Epithelial cell of esophagus (primary cell): ENCODE measurements around the gene HSPA1L.
"Not testable (repeated sequence)": the region's sequence is repeated elsewhere in the genome, so short reads cannot be mapped to it uniquely, and the experiment has no call there.

Experiments used
- DNase-seq: peaks from one replicate; pipeline ENCODE4 v3.0.0; 2010; ENCODE audit warnings: low read depth
- H3K4me3 ChIP-seq: 2 replicates; pipeline ENCODE4 v1.5.1; 2011; ENCODE audit warnings: mild to moderate bottlenecking, low read length, control low read depth
- CTCF ChIP-seq: IDR thresholded peaks from 2 replicates; pipeline ENCODE4 v1.5.1; 2011; ENCODE audit warnings: low read depth, mild to moderate bottlenecking, low read length, control low read depth, inconsistent platforms; ENCODE audit not compliant: insufficient read depth; ENCODE audit errors: missing control alignments

HSPA1L gene

DNA sequence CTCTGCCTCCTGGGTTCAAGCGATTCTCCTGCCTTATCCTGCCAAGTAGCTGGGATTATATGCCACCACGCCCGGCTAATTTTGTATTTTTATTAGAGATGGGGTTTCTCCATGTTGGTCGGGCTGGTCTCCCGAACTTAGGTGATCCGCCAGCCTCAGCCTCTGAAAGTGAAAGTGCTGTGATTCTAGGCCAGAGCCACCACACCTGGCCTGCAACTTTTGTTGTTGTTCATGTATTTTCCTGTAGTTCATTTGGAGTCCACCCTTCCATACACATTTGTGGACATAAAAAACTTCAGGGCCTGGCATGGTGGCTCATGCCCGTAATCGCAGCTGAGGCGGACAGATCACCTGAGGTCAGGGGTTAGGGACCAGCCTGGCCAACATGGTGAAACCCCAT, 27.0 kb upstream of the HSPA1L start:
- no peak for TF ChIP-seq CTCF
- no peak overlapping the region for H3K4me3 ChIP-seq
- DNase-seq: no peak

DNA sequence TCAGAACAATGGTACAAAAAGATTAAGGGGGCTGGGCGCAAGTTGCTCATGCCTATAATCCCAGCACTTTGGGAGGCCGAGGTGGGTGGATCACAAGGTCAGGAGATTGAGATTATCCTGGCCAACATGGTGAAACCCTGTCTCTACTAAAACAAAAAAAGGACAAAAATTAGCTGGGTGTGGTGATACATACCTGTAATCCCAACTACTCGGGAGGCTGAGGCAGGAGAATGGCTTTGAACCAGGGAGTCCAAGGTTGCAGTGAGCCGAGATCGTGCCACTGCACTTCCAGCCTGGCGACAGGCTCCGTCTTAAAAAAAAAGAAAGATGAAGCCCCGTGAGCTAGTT, 24.7 kb upstream of the HSPA1L start:
- H3K4me3 ChIP-seq, DNase-seq: not testable (repeated sequence)

DNA sequence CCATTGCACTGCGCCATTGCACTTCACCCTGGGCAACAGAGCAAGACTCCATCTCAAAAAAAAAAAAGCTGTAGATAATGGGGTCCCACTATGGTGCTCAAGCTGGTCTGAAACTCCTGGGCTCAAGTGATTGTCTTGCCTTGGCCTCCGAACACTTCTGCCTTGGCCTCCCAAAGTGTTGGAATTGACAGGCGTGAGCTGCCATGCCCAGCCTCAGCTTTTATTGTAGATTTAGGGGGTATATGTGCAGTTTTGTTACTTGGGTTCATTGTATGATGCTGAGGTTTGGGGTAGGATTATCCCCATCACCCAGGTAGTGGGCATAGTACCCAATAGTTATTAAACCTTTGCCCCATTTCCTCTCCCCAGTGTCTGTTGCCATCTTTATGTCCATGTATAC, 23.9 kb upstream of the HSPA1L start:
- DNase-seq: no peak
- no peak overlapping the region for H3K4me3 ChIP-seq
- TF ChIP-seq CTCF: no peak

- not testable (repeated sequence) for H3K4me3 ChIP-seq
Measured at GRCh38 chr6:31838114-31838553, 23.1 kb upstream of the HSPA1L start.

DNA sequence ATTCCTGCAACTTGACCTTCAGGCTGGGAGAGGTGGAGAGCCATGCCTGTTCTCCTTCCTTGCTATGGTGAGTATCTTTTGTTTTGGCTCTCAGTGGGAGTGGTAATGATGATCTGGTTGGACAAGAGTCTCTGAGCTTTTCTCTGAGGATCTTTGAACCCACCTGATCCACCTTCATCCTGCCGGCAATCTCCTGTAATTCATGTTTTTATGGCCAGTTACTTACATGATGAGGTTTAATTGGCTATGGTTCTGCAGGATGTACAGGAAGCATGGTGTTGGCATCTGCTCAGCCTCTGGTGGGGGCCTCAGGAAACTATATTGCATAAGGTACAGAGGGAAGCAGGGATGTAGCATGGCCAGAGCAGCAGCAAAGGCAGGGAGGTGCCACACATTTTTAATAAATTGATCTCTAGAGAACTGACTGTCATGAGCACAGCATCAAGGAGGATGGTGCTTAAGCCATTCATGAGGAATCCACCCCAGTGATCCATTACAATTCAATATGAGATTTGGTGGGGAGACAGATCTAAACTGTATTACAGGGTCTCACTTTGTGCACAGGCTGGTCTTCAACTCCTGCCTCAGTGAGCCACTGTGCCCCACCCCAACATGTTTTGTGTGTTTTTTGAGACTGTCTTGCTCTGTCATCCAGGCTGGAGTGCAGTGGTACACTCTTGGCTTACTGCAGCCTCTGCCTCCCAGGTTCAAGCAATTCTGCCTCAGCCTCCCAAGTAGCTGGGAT, 22.5 kb upstream of the HSPA1L start:
- peak overlapping the region; percentile 92 for H3K4me3 ChIP-seq
- DNase-seq: no peak
- TF ChIP-seq CTCF: no peak

More at GRCh38 chr6:31838114-31838553, 23.1 kb upstream of the HSPA1L start:
- not testable (repeated sequence) for DNase-seq

- TF ChIP-seq CTCF: peak; percentile 18
- peak overlapping the region; percentile 92 for H3K4me3 ChIP-seq
- no peak for DNase-seq
Measured at GRCh38 chr6:31836474-31837368, 21.6 kb upstream of the HSPA1L start.

- peak overlapping the region; percentile 92 for H3K4me3 ChIP-seq
- no peak for TF ChIP-seq CTCF
- DNase-seq: no peak
Measured at GRCh38 chr6:31836047-31836473, 21.0 kb upstream of the HSPA1L start.
